ENCODE measurements around the gene MAP7D3.
"Not testable (repeated sequence)": the region's sequence is repeated elsewhere in the genome, so short reads cannot be mapped to it uniquely, and the experiment has no call there.

Gene MAP7D3

GRCh38 chrX:136255541-136255940 lies 4.3 kb upstream of the MAP7D3 start:
- DNase-seq (ENCODE audit: low read depth in 3 of 3) = no peak

GRCh38 chrX:136250191-136251040 lies 784 bp downstream of the MAP7D3 start:
- peak in 1 of 3 donors; percentile 20 for DNase-seq (ENCODE audit: low read depth in 3 of 3)

DNA sequence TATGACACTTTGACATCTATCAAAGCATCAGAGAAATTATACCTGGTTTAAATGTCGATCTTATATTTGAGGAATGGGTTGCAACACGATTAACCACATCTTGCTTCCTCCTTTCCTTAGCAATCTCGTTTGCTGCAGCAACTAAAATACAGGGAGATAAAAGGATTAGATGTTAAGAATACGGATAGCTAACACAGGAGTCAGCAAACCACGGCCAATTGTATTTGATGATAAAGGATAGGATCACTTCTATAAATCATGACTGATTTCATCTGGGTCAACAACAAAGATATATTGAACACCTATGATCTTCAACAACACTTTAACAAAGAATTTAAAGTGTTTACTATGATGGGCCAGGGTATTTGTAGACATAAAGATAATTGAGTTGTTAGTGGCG lies 5.0 kb downstream of the MAP7D3 start:
- no peak for DNase-seq (ENCODE audit: low read depth in 3 of 3)

- not testable (repeated sequence) for DNase-seq (ENCODE audit: low read depth in 3 of 3)
Observed at GRCh38 chrX:136237849-136238248, 13.4 kb downstream of the MAP7D3 start.

DNA sequence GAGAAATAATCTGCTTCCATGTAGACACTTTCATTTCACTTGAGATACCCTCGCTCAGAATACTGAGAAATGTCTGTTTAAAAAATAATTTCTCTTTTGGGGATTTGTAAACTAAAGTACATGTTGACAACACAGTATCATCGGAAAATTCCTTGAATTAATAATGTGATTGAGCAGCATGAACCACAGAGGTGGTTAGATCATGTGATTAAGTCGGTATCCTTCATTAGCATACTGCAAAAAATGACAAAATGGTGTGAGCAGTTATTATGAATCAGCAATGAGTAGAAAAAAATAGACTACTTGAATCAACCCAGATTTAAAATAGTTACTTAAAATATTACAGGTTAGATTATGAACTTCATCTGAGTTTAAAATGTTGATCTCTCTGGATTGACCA lies 14.1 kb downstream of the MAP7D3 start:
- DNase-seq (ENCODE audit: low read depth in 3 of 3) = no peak

DNA sequence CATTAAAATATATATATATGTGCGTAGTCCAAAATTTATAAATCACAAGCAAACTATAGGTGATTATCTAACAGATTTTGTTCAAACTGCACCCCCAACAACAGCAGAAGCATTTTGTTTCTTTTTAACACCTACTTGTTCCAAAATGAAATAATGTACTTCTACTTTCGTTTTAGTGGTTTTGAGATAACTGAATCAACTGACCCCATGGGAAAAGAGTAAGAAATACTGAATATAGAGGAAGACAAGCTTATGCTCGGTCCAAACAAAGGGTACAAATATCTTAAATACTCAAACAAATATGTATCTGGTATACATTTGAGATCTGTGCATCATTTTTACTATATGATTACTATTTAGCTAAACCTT lies 22.4 kb downstream of the MAP7D3 start:
- no peak for DNase-seq (ENCODE audit: low read depth in 3 of 3)

DNA sequence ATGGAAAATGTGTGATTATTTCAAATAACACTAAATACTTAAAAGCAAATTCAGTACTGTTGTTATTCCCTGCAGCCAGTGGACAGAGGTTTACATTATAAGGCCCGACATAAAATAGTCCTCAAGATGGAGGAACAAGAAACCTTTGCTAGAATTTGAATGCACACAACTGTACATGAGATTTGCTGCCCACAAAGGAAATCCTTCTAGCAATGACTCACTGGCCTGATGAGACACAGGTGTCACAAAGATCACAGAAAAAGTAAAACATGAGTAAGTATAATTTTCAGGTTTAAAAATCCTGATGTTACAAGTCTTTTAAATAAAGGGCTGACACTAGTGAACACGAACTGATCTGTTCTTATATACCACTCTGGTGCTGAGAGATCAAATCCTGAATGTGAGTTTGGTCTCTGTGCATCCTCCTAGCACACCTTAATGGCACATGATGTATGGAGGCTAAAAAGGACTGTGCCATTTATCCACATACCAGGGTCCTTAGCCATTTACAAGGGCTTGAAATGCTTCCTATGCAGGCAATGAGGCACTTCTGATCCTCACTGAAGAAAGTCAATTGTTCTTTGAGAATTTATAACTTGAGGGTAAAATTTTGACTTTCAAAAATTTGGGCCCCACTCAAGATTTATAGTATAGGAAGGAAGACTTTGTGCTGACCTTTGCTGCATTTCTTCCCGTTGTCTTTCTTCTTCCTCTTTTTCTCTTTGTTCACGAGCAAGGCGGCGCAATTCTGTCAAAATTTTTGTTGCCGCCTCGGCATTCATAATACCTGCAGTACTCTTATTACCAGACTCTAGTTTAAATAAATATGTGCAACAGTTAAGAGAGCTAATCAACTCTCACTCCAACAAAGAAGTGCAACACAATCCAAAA lies 23.0 kb downstream of the MAP7D3 start:
- DNase-seq (ENCODE audit: low read depth in 3 of 3) = no peak

DNA sequence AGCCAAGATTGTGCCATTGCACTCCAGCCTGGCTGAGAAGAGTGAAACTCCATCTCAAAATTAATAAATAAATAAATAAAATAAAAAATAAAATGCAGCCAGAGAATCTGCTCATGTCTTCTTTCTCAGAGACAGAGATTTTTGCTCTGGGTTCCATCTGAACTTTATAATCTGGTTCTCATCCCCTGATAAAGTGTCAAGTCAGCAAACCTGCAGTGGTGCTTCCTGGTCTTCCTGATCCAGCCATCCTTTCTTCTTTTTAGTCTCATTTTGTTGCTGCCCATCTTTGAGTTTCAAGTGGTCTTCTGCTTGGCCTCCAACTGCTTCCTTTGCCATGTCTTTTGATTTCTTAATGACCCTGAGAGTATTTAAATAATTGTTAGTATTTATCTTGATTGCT lies 24.1 kb downstream of the MAP7D3 start:
- DNase-seq (ENCODE audit: low read depth in 3 of 3) = no peak

- DNase-seq (ENCODE audit: low read depth in 3 of 3) = no peak
Observed at GRCh38 chrX:136221851-136222513, 29.2 kb downstream of the MAP7D3 start.

DNA sequence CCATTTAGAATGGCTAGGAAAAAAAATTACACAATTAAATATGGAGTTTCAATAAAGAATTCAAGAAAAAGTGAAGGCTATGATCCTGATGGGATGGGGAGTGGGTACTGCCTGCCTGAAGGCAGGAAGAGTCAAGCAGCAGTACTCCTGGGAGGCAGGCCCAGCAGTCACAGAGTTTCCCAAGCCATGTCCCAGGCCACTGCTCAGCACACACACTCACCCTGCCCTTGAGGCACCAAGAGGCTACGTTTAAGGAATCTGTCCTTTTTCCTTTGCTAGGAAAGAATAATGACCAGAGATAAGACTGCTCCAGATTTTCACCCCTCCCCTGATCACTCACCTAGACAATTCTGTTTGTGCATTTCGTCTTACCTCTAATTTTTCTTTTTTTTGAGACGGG lies 30.2 kb downstream of the MAP7D3 start:
- no peak for DNase-seq (ENCODE audit: low read depth in 3 of 3)

GRCh38 chrX:136220540-136220939 lies 30.7 kb downstream of the MAP7D3 start:
- DNase-seq (ENCODE audit: low read depth in 3 of 3) = no peak

DNA sequence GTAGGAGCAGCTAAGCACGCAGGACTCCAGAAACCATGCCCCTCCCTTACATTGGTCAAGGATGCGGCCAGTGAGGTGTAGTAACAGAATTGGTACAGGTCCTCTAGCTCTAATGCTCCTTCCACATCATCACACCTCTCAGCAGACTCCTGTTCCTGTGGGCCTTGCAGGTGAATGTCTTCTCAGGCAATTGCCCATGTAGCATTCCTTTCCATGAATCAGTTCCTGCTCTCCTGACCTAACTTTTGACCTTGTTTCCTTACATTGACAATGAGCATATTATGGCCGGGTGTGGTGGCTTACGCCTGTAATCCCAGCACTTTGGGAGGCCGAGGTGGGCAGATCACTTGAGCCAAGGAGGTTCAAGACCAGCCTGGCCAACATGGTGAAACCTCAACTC lies 31.3 kb downstream of the MAP7D3 start:
- no peak for DNase-seq (ENCODE audit: low read depth in 3 of 3)

DNA sequence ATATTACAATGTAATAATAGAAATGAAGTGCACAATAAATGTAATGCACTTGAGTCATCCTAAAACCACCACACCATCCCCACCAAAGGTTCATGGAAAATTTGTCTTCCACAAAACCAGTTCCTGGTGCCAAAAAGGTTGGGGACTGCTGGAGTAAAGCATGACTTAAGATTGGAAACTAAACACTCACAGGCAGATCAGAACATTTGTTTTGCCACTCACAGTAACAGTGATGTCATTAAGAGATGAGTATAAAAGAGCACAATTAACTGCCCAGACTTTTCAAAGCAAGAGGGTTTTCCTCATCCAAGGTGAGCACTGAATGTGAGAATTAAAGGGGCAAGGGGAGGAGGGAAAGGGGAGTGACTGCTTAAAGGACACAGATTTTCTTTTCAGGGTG lies 35.6 kb downstream of the MAP7D3 start:
- no peak for DNase-seq (ENCODE audit: low read depth in 3 of 3)

GRCh38 chrX:136214551-136214950 lies 36.6 kb downstream of the MAP7D3 start:
- no peak for DNase-seq (ENCODE audit: low read depth in 3 of 3)

- DNase-seq (ENCODE audit: low read depth in 3 of 3) = no peak
Observed at GRCh38 chrX:136212557-136213111, 38.6 kb downstream of the MAP7D3 start.

- DNase-seq (ENCODE audit: low read depth in 3 of 3) = no peak
Observed at GRCh38 chrX:136211766-136212556, 39.2 kb downstream of the MAP7D3 start.

GRCh38 chrX:136210806-136211205 lies 40.4 kb downstream of the MAP7D3 start:
- no peak for DNase-seq (ENCODE audit: low read depth in 3 of 3)

GRCh38 chrX:136210243-136210642 lies 41.0 kb downstream of the MAP7D3 start:
- no peak for DNase-seq (ENCODE audit: low read depth in 3 of 3)

GRCh38 chrX:136209751-136210150 lies 41.4 kb downstream of the MAP7D3 start:
- no peak for DNase-seq (ENCODE audit: low read depth in 3 of 3)

DNA sequence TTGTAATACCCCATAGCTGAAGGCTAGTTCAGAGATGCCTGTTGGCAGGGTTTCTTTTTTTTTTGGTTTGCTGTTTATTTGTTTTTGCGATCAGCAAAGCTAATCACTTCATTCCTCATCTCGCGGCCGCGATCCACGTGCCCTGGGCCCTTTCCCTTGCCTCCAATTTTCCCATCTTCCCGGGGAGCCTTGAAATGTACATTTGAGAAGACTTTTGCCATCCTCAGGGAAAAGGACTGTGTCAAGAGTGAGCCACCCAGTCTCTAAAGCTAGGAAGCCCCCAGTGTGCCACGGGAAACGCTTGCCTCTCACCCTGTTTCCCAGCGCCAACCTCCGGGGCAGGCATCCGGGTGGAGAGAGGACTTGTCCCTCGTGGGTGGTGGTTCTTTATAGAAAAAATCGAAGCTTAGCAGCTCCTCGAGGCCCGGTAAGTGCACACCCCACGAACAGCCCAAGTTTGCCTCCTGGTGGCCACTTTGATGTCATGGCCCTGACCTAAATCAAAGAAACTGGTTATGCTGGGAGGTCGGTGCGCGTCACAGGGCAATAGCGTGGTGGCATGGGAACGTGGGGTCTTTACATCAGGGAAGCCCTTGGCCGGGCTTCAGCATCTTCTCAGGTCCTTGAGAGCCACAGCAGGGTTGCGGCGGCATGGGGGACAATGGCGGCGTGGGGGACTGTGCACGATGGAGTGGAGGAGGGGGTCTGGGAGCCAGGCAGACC lies 42.0 kb downstream of the MAP7D3 start:
- DNase-seq (ENCODE audit: low read depth in 3 of 3) = no peak

GRCh38 chrX:136207546-136207945 lies 43.7 kb downstream of the MAP7D3 start:
- no peak for DNase-seq (ENCODE audit: low read depth in 3 of 3)

Measured in stimulated activated CD4-positive, alpha-beta T cell treated with anti-CD3 and anti-CD28 coated beads, TNF-alpha, amount 100 ng/mL, for 48 hours (primary cell).